NCI-H524 (cell line): ENCODE results near the gene ADRA2A.
A peak's percentile ranks its signal among the peaks of the same experiment; 100 is the strongest.

Source experiments
- DNase-seq, 2 experiments: peaks; one replicate each; lab custom pipeline; 2025; lab: John Stamatoyannopoulos, UW

The ADRA2A gene

DNA sequence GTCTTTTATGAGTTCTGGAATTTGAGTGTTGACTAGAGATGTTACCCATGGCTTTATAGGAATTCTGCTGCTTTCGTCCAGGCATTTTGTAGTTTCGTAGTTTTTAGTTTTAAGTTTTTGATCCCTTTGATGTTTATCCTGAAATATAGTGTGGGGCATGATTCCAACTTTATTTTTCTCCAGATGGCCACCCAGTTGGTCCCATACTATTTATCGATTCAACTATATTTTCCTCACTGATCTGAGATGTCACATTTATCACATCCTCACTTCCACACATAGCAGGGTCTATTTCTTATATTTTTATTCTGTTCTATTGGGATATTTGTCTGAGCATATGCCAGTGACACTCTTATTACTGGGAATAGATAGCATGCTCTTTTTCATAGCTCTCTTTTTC is 33.9 kb downstream of the ADRA2A start:
- DNase-seq = no peak

DNA sequence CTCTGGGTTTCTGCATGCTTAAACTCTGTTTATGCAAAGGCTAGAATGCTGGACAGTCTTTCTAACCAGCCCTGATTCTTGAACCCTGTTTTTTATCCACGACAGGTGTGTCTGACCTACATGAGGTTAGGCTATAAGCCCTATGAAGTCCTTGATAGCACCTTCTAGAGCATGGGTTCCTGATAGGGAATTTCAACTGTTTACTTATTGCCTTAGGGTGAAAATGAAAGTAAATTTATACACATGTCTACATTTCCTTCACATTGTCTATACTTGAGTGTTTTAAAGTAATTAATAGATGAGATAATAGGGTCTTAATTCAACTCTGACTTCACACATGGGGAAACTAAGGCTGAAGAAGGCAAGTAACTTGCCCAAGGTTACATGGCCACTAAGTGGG is 35.5 kb downstream of the ADRA2A start:
- DNase-seq = no peak

DNA sequence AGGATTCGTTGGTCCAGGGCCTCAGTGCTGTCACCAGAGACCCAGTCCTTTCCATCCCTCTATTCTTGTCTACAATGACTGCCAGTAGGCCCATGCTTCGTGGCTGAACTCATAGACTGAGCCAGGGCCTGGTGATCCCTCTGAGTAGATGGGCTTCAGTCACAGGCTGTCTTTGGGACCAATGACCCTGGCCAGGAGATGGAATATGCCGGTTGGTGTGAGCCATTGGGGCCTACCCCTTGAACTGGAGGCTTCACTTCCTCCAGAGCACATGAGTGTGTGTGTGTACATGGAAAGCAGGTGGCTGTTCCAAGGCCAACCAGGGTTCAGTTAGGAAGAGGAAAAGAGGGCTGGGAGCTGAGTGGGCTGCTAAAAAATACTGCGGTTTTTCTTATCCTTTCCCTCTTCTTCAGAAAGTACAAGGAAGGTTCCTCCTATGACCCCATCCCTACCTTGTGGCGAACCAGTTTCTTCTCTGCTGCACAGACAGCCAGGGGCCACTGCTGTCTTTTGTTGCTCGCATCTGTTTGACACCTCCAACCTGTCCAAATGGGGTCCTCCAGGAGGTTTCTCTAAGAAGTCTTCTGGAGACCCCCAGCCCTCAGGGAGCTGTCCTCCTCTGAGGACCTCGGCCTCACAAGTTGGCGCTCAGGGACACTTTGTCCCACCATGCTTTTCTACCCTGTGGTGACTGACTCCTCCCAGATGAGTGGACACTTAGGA is 36.6 kb downstream of the ADRA2A start:
- no peak for DNase-seq

DNA sequence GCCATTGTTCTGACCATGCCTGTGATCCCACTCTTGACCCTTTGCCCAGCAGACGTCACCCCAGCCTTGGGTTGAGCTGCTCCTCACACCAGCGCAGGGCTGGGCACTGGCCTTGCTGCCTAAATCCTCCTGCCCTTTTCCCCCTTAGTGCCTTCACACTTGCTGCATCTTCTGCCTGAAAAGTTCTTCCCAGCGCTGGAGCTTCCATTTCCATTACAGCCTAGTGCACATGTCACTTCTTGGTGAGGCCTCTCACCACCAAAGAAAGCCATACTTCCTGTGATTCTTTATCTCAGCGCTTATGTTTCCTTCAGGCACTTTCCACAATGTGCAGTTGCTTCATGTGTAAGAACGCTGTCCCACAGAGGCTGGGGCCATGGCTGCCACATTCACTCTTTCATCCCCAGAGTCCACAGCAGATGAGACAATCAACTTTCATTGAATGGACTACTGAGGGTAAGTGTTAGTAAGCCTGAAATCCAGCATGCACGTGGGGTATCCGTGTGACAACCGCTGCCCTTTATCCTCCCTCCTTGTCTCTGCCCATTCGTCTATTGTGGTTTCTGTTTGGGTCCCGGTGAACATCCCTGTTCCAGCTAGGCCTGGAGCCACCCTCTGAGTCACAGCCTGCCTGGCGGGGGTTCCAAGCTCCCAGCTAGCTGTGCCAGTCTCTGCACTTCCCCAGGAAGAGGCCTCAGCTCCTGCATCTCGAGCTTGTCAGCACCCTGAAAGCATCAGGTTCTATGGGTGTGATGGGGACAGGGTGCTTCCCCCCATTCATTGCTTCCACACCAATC is 37.3 kb downstream of the ADRA2A start:
- DNase-seq = no peak

DNA sequence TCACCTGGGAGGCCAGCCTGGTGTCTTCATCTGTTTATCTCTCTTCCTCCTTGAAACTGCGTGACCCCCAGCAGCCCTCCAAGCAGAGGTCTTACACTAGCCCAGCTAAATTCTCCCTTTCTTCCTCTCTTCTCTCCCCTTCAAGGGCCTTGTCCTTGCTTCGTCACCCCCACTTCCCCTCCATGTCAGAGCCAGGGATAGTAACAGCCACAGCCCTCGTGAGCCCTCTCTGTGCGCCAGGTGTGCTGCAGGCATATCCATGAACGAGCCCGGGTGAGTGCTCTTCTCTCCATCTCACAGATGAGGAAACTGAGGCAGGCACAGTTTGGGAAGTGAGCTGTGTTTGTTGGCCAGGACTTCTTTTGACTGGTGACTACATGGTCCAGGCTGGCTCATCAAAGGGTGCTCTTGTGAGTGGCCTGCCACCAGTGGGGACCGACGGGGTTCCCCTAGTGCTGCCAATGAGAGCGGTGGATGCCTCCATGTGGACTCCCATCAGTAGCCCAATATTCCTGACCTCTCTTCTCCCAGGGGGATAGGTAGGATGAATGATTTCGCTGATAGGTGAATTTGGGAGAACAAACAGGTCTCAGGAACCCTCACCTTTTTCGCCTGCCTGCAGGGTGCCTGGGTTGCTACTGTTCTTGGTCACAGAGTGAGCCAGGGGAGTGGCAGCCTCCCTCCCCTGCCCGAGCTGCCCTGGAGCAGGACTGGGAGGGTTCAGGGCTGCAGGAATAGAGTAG is 38.1 kb downstream of the ADRA2A start:
- DNase-seq = no peak

DNA sequence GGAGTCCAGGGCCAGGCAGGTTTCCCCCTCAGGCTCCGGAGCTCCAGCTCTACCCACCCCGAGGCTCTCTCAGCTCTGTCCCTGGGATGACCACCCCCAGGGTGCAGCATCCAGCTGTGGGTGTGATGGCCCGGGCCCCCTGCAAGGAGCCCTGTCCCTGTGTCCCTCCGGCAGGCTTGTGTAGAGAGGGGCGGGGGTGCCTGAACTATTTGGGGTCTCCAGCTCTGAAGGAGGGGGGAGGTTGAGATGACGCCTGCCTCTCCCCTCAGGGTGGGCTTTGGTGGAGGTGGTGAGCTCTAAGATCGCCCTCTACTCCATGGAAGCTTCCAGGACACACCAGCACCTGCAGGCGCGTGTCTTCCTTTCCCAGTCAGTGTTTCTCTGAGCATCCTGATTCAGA is 39.4 kb downstream of the ADRA2A start:
- no peak for DNase-seq

DNA sequence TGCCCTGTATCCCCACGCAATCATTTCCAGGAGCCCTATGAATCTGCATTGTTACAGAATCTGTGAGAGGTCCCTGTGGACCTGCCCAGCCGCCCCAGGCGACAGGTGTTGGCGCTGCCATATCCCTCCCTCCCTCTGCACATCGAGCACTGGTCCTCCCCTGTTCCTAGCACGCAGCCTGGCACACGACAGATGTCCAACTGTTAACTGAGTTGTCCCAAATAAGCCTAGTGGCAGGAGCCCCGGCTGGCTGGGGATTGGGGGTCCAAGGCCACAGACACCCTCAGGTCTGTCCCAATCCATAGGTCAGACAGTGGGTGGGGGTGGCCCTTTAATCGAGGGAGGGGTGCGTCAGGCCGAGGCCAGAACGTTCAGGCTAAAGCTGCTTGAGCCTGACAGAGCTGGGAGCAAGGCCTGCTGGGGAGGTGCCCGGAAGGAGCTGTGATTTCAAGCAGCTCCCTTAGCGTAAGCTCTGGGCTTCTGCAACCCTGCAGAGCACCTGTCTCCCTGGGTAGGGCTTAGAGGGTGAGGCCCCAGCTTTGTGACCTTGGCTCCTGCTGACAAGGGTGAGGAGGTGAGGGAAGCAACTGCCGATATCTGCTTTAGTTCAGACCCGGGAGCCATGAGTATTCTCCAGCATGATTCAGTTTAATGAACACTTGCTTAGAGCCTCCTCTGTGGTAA is 40.1 kb downstream of the ADRA2A start:
- DNase-seq = no peak

DNA sequence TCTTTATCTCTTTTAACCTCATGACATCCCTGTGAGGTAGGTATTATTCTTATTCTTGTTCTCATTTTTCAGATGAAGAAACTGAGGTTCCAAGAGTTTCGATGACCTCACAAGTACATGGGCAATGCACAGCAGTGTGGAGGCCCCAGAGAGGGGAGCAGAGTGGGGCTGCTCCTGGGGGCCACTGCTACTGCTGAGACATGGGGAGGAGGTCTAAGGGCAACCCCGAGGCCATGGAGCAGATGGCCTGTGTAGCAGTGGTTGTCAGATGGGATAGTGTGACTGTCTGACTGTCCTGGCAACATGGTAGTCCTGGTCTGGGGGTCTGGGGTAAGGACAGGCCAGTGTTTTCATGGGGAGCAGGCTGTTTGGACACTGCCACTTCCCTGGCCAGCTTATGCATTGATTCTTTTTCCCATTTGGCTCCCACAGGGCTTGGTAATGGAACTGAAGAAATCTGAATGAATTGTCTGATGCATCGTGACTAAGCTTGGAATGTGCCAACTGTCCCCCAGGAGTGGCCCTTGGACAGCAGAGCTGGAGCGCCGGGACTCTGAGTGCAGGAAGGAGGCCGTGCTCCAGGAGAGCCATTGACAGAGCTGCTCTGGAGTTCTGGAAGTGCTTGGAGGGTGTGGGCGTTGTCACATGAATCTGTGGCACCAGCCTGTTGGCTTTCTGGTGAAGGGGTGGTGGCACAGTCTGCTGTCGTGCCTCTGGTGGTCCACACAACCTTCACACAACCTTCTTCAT is 40.9 kb downstream of the ADRA2A start:
- no peak for DNase-seq

DNA sequence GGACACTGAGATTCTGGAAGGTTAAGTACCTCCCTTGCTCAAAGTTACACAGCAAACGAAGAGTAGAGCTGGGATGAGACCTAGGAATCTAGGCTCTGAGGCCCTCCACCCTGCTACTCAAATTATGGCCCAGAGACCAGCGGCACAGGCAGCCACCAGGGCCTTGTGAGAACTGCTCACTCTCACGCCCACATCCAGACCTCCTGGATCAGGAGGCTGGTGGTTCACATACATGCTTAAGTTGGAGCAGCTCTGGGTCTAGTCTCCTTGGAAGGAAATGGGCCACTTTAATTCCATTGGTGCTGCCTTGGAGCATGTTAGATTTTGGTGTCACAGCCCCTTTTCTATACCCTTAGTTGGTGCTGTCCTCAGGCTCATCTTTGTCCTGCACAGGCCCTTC is 41.9 kb downstream of the ADRA2A start:
- no peak for DNase-seq

DNA sequence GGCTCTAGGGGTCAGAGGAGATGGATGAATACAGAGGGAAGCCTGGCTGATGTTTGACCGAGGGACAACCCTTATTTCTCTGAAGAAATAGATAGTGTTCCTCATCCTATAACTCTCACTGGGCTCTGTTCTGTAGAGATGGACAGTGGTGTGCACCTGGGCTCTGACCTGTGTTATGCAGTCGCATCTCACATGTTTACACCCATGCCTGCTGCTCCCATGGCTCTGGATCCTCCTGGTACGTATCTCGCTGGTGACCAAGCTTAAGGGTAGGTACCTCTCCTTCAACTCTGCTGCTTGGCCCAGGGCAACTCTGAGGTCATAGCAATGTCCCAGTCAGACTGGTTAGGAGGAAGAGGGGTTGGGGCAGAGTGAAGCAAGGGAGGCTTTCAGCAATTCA is 42.8 kb downstream of the ADRA2A start:
- no peak for DNase-seq

DNA sequence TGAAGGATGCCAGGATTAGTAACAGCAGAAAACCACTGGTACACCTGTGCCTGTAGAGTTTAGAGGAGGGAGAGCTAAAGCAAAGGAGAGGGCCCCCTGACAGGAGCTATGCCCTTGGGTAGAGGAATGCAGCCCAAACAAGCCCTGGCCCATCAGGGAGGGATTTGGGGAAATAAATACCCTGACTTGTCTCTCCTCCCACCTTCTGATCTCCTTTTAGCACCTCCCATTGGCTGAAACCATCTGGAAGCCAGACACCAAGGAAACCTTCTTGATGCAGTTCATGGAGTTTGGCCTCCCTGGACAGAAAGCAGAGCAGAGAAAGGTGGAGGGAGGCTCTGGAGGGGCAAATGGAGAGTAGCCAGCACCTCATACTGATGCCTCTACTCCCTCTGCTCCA is 45.3 kb downstream of the ADRA2A start:
- no peak for DNase-seq

DNA sequence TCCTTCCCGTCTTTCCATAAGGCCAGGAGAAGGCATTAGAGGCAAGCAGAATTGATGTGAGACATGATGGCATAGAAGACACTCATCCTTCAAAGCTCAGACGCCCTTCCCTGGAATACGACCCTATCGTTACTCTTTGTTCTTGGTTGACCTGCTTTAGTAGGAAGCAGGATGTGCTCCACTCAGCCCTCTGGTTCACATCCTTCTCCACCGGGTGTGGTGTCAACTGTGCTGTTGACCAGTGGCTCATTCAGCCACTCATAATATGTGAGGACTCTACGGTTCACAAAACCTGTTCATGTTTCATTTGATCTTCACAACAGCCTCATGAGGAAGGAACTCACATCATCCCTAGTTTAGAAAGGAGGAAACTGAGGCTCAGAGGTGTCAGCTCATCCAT is 47.1 kb downstream of the ADRA2A start:
- no peak for DNase-seq

DNA sequence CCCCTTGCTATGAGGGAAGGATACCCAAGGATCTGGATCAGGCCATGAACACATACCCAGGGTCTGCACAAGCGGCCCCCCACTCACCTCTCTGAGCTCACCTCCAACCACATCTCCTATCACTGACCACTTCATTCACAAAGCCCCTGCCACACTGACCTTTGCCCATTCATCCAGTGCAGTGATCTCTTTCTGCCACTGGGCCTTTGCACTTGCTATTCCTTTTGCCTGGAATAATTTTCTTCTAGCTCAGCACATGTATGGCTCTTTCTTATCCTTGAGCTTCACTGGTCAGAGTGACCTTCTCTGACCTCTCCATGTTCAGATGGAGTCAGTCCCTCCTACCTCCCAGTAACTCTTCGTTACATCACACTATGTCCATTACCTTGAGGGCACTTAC is 48.3 kb downstream of the ADRA2A start:
- no peak for DNase-seq

DNA sequence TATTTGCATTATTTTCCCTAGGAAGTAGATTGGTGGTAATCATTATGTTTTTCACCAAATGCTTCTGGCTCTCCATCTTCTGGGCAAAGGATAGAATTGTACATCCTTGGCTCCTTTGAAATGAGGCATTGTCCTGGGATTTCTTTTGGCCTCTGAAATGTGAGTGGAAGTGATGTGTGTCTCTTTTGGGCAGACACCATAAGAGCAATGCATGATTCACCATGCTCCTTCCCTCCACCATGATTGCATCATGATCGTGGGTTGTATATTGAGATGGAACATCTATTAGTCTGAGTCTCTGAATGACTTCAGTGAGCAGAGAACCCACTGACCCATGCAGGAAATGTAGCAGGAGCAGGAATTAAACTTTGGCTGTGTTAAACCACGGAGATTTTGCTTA is 49.2 kb downstream of the ADRA2A start:
- DNase-seq = no peak

DNA sequence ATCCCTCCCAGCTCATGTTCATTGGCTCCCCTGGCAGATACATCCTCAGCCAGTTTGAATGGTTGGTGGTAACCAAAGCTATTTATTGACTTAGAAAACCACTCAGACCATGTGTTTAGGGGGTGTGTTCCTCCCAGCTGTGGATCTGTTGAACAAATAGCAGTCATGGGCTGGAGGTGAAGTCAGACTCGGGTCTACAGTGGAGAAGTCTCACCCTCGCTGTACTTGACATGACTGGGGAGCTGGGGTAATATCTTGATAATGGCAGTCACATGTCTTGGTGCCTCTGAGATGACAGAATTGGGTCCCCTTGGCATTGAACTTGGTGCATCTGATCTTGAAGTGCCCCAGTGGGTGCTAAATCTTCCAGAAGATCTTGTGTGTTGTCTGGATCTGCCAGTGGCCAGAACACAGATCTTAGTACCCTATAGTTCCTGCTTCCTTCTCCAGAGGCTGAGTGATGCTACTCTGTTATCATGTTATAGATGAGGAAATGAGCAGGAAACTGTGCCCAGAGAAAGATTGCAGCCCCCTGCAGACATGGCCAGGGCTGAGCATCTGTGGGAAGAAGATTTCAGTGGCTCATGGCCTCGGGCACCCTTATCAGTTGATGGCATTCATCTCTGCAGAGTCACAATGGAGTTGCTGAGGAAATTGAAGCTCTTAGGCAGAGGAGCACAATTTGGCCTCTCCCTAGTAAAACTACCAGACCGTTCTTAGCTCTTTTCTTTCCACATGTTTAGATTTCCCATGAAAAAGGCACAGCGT is 50.4 kb downstream of the ADRA2A start:
- no peak for DNase-seq

DNA sequence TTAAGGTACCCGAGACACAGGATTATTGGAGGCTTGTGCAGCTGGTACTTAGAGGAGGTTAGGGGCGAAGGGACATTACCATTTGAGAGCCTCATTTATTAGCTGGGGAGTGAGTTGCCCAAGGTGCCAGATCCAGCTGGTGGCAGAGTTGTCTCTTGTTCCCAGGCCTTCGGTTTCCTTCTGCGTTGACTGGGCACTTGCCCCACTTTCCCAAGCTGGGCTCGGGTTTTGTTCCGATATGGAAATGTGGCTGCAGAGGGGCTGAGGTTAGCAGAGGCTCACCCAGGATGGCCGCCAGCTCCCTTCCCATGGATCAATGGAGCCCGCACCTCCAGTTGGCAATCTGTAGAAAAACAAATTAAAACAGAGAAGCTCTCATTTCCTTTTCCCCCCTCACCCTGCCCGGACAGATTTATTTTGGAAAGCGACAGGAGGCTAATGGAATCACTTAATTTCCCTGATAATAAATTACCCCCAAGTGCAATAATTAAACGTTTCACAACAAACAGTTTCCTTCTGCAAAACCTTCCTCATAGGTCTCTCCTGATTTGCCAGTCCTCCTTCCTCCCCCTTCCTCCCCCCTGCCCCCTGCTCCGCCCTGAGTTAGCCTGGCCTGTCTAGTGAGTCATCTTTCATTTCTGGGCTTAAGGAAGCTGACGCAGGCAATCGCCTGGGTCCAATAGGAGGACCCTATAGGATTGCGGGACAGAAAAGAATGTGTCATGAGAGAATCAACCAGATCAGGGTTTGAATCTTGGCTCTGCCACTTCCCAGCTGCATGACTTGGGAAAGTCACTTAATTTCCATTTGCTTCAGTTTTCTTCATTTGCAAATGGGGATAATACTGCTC is 51.7 kb downstream of the ADRA2A start:
- DNase-seq = no peak

DNA sequence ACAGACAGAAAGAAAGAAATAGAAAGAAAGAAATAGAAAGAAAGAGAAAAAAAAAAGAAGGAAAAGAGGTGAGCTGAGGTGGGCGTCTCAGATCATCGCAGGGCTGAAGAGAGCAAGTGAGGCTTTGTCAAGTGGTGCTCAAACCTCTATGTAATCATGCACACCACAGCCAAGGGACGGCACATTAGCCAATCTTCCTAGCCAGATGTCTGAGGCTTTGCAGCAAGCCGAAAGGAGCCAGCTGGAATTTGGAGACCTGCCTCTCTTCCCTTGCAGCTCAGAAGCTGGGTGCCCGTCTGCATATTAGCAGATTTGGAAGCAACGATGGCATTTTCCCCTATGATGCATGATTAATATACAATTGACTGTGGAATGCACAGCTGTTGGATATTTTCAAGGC is 52.5 kb downstream of the ADRA2A start:
- peak in 1 of 2 experiments; percentile 24 for DNase-seq

DNA sequence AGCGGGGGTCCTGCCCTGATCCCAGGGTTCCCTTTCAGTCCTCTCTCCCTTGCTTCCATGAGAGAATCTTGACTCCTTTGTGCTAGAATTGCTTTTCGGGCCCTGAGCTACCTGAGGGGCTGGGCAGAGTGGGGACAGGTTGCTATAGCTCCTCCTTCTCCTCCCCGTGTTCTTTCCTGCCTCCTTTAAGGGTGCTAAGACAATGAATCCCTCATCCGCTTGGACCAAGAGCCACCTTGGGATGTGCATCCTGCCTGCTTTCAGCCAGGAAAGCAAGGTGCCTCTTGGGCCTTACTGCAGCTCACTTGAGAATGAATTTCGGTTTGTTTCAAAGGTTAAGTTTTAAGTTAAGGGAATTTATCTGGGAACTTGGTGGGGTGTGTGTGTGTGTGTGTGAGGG is 53.6 kb downstream of the ADRA2A start:
- no peak for DNase-seq
